OCI-LY1 (cell line): ENCODE data around the gene TBX18.

Source experiments
- CTCF ChIP-seq: fragments of 200-600 bp; sonication (generic), shearing (Covaris generic); IDR thresholded peaks from 2 replicates; pipeline ENCODE4 v1.5.1; 2017; ENCODE audit warnings: mild to moderate bottlenecking, antibody characterized with exemption, low read length, moderate library complexity, mixed read lengths
- EZH2 ChIP-seq: fragments of 200-600 bp; sonication (generic), shearing (Covaris generic); IDR thresholded peaks from 2 replicates; pipeline ENCODE4 v1.8.0; 2017; ENCODE audit warnings: borderline replicate concordance, mixed run types, mild to moderate bottlenecking, antibody characterized with exemption, low read length, moderate library complexity, mixed read lengths

GRCh38 chr6:84772428-84773132 lies 8.2 kb upstream of the TBX18 start:
- TF ChIP-seq CTCF (no peak), EZH2 (no peak)
